ENCODE data around the gene ZFHX3. TPM values are rescaled to one million over a fixed set of nuclear protein-coding genes. Genes with fewer than 3 reads are reported as not detected.

The ZFHX3 gene
- total and polyA plus RNA-seq, 10 donors = 0.47 to 18.5 (median 11.1) TPM

DNA sequence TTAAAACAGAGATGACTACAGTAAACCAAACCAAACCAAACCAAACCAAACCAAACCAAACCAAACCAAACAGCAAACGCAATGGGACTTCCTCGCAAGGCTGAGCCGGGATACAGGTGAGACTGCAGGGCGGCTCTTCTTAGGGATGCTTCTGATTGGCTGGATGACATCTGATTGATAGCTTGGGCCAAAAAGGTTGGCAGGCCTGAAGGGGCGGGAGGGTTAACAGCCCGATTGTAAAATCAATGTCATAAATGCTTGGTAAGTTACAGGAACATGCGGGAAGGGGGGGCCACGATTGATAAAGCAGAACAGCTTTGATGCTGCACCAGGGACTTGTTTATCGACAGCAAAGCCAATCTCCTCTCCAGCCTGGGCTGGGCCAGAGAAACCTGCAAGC is 86.1 kb downstream of the ZFHX3 start:
- no peaks in the 10 kb centered on the region for H3K4me1 ChIP-seq
- intact Hi-C loops (cut with DNase I; ENCODE audit: low total_unique reads) = no loop called here
- H3K36me3 ChIP-seq = peaks cover 0 to 29% (median 8%) of the 10 kb centered on the region in 6 donors
- 92 to 97% (median 94%) methylated on average over 9 of the region's 9 CpGs for WGBS, 5 donors
- TF ChIP-seq POLR2A (IDR thresholded peaks at IDR 0.05) (no peak), POLR2AphosphoS5 (IDR thresholded peaks at IDR 0.05) (no peak)
- TF ChIP-seq, protein P1, sequence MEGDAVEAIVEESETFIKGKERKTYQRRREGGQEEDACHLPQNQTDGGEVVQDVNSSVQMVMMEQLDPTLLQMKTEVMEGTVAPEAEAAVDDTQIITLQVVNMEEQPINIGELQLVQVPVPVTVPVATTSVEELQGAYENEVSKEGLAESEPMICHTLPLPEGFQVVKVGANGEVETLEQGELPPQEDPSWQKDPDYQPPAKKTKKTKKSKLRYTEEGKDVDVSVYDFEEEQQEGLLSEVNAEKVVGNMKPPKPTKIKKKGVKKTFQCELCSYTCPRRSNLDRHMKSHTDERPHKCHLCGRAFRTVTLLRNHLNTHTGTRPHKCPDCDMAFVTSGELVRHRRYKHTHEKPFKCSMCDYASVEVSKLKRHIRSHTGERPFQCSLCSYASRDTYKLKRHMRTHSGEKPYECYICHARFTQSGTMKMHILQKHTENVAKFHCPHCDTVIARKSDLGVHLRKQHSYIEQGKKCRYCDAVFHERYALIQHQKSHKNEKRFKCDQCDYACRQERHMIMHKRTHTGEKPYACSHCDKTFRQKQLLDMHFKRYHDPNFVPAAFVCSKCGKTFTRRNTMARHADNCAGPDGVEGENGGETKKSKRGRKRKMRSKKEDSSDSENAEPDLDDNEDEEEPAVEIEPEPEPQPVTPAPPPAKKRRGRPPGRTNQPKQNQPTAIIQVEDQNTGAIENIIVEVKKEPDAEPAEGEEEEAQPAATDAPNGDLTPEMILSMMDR (IDR thresholded peaks at IDR 0.05 in 8 of 11, conservative IDR thresholded peaks at IDR 0.05 in 3 of 11) = no peak
- H3K9me3 ChIP-seq = peaks cover 0 to 4% (median 0%) of the 10 kb centered on the region in 8 donors
- no peak overlapping the region for H3K27ac ChIP-seq
- no peak overlapping the region for H3K4me3 ChIP-seq
- H3K27me3 ChIP-seq (replicated peaks in 1 of 7) = no peaks in the 10 kb centered on the region
- no peak for DNase-seq

DNA sequence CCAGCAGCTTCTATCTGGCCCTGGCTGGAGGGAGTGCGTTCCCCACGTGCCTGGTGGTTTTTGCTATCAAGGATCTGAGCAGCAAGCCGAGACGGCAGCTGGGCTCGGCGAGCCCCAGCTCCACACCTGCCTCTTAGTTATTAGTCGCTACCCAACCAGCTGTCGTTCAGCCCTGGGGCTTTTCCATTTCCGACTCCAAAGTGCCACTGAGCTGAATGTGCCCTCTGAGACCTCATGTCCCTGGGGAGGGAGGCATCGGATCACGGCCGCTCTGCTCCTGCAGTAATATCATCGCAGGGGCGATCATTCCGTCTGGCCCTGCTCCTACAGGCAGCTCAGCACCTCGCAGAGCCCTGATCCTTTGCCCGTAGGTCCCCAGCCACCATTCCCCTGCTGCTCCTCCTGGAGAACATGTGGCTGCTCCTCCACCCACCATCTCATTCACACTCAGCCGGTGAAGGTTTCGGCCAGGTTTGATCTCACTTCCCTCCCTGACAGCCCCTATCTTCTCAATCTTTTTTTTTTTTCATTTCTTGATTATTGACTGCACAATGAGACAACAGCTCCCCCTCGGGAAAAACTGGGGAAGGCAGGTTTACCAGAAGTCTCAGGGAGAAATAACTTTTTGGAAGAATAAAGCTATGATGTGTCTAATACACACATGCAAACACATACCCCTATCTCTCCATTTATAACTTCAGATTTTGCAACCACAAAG is 86.7 kb downstream of the ZFHX3 start:
- no peak overlapping the region for H3K27ac ChIP-seq
- H3K9me3 ChIP-seq = peaks cover 0 to 4% (median 0%) of the 10 kb centered on the region in 8 donors
- 89 to 93% (median 91%) methylated on average over 20 of the region's 20 CpGs for WGBS, 5 donors
- intact Hi-C loops (cut with DNase I; ENCODE audit: low total_unique reads) = no loop called here
- no peak for TF ChIP-seq POLR2A (IDR thresholded peaks at IDR 0.05)
- TF ChIP-seq, protein P1 (IDR thresholded peaks at IDR 0.05 in 8 of 11, conservative IDR thresholded peaks at IDR 0.05 in 3 of 11) = peak in 1 of 11 experiments; percentile 25
- H3K27me3 ChIP-seq (replicated peaks in 1 of 7) = no peaks in the 10 kb centered on the region
- H3K4me3 ChIP-seq = no peak overlapping the region
- H3K36me3 ChIP-seq = peaks cover 0 to 29% (median 8%) of the 10 kb centered on the region in 6 donors
- DNase-seq = no peak
- no peaks in the 10 kb centered on the region for H3K4me1 ChIP-seq

DNA sequence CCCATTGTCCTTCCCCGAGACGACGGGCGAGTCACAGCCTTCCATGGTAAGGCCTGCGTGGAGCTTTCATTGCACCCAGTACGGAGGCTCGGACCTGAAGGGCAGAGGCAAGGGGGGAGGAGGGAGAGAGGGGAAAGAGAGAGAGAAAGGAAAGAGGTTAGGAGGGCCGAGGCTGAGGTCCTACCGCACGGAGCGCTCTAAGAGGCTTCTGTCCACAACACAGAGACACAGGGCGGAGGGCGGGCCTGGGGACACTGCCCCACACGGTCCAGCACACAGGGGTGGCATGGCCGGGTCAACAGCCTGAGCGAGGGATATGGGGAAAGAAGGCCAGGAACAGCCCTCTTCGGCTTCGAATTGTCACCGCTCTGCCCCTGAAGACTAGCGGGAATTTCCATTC is 87.8 kb downstream of the ZFHX3 start:
- WGBS, 5 donors = 95 to 97% (median 96%) methylated on average over 20 of the region's 20 CpGs
- Histone ChIP-seq H3K4me3 (no peak overlapping the region), H3K4me1 (no peaks in the 10 kb centered on the region), H3K9me3 (peaks cover 0 to 4% (median 0%) of the 10 kb centered on the region in 8 donors), H3K36me3 (peaks cover 0 to 29% (median 8%) of the 10 kb centered on the region in 6 donors), H3K27me3 (replicated peaks in 1 of 7) (no peaks in the 10 kb centered on the region), H3K27ac (no peak overlapping the region)
- intact Hi-C loops (cut with DNase I; ENCODE audit: low total_unique reads) = no loop called here
- TF ChIP-seq, protein P1 (IDR thresholded peaks at IDR 0.05 in 8 of 11, conservative IDR thresholded peaks at IDR 0.05 in 3 of 11) = no peak
- TF ChIP-seq POLR2A (IDR thresholded peaks at IDR 0.05) (no peak), POLR2AphosphoS5 (IDR thresholded peaks at IDR 0.05) (no peak)
- no peak for DNase-seq

DNA sequence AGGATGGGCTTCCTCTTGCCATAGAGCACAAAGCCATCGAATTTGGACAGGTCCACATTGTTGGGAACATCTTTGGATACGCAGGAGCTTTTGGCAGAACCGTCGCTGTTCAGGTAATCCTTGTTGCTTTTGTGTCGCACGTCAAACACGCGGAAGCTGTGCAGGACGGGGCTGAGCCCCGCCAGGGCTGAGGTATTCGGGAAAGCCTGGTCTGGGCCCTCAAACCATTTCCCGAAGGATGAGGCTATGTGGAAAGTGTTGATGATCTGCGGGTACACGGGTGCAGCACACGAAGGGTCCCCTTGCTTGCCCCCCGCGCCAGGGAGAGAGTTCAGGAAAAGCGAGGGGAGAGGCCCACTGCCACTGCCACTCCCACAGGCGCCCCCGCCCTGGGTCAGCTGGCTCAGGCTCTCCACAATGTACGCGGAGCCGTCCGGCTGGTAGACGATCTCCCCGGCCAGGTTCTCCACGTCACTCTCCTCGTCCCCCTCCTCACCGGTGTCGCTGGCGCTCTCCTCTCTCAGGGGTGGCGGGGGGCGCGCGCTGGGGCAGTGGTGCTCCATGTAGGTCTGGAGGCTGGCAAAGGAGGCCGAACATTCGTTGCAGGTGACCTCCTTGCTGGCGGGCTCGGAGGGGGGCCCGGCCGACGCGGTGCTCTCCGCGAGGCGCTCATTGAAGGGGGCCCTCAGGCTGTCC is 88.5 kb downstream of the ZFHX3 start:
- peaks cover 0 to 29% (median 8%) of the 10 kb centered on the region in 6 donors for H3K36me3 ChIP-seq
- no peak for DNase-seq
- peaks cover 0 to 4% (median 0%) of the 10 kb centered on the region in 8 donors for H3K9me3 ChIP-seq
- no peaks in the 10 kb centered on the region for H3K27me3 ChIP-seq (replicated peaks in 1 of 7)
- no peak overlapping the region for H3K4me3 ChIP-seq
- no peak overlapping the region for H3K27ac ChIP-seq
- no peak for TF ChIP-seq POLR2AphosphoS5 (IDR thresholded peaks at IDR 0.05)
- WGBS, 5 donors = 96 to 98% (median 97%) methylated on average over 44 to 46 of the region's 46 CpGs
- H3K4me1 ChIP-seq = no peaks in the 10 kb centered on the region
- intact Hi-C loops (cut with DNase I; ENCODE audit: low total_unique reads) = no loop called here
